IPS-18a (cell line): ENCODE results near the gene CLEC18A.

Source experiments
- H3K27ac ChIP-seq: one replicate; pipeline ENCODE4 v1.5.1; 2013; ENCODE audit warnings: low read length
- H3K27me3 ChIP-seq: one replicate; pipeline ENCODE4 v1.6.1; 2013; ENCODE audit warnings: mild to moderate bottlenecking, low read length; ENCODE audit not compliant: control insufficient read depth, insufficient read depth
- H3K36me3 ChIP-seq: one replicate; pipeline ENCODE4 v1.6.1; 2013; ENCODE audit warnings: low read depth, low read length; ENCODE audit not compliant: control insufficient read depth
- H3K4me1 ChIP-seq: one replicate; pipeline ENCODE4 v1.6.1; 2013; ENCODE audit warnings: low read depth, low read length; ENCODE audit not compliant: control insufficient read depth
- H3K4me3 ChIP-seq: one replicate; pipeline ENCODE4 v1.5.1; 2013; ENCODE audit warnings: low read length
- H3K9ac ChIP-seq: one replicate; pipeline ENCODE4 v1.6.1; 2013; ENCODE audit warnings: mild to moderate bottlenecking, low read length, moderate library complexity
- H3K9me3 ChIP-seq: one replicate; pipeline ENCODE4 v1.6.1; 2013; ENCODE audit warnings: low read depth, low read length; ENCODE audit not compliant: control insufficient read depth

Gene CLEC18A

DNA sequence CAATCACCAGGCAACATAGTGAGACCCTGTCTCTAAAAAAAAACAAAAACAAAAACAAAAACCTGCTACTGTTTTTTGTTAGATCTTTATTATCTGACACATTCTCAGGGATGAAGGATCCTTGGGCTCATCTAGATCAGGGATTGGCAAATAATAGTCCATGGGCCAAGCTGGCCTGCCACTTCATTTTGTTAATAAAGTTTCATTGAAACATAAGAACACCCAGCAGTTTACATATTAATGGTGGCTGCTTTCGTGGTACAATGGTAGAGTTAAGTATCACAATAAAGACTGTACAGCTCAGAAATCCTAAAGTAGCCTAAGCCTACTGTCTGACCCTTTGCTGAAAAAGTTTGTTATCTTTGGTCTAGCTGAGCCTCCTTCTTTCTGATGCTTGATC lies 32.9 kb upstream of the CLEC18A start:
- Histone ChIP-seq H3K9me3 (no peaks in the 10 kb centered on the region), H3K9ac (peak overlapping the region; percentile 4), H3K27ac (peak overlapping the region; percentile 27), H3K27me3 (no peaks in the 10 kb centered on the region), H3K4me1 (peaks cover 7% of the 10 kb centered on the region), H3K36me3 (no peaks in the 10 kb centered on the region), H3K4me3 (no peak overlapping the region)

DNA sequence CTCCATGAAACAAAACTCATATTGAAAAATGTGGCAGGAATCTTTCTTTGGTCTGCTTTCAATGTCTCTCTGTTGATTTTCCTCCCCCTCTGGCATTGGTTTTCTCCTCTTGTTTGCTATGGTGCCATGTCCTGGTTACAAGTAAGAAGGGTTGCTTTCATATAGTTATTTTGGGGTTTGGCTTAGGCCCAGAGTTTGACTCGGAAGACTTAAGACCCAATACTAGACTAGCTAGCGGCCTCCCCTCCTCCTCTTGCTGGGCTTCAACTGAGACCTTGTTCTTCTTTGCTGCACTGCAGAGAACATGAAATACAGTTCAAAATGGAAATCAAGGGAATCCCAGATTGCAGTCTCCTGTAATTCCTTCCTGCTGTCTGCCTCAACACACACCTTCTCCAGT lies 30.0 kb upstream of the CLEC18A start:
- H3K4me1 ChIP-seq = peaks cover 12% of the 10 kb centered on the region
- H3K27ac ChIP-seq = no peak overlapping the region

DNA sequence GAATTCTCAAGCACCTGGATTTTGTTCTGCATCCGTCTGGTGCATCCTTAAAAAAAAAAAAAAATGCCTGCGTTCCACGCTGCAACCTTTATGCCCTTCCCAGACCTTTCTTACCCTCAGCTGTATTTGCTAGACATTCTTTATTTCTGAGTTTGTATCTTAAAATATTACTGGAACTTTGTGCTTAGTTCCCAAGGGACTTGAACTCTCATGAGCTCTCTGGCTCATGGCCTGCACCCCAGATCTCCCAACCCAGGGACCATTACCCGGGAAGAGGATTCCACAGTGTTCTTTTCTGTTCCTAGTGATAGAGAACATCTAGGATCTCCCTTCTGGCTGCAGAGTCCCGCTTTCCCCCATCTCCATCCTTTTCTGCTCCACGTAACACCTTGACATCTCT lies 28.9 kb upstream of the CLEC18A start:
- H3K36me3 ChIP-seq = no peaks in the 10 kb centered on the region
- peaks cover 12% of the 10 kb centered on the region for H3K4me1 ChIP-seq
- no peaks in the 10 kb centered on the region for H3K27me3 ChIP-seq
- no peaks in the 10 kb centered on the region for H3K9me3 ChIP-seq
- H3K4me3 ChIP-seq = no peak overlapping the region
- no peak overlapping the region for H3K9ac ChIP-seq
- H3K27ac ChIP-seq = no peak overlapping the region

More for the DNA sequence above, 30.0 kb upstream of the CLEC18A start:
- Histone ChIP-seq H3K36me3 (no peaks in the 10 kb centered on the region), H3K4me3 (no peak overlapping the region), H3K27me3 (no peaks in the 10 kb centered on the region), H3K9me3 (no peaks in the 10 kb centered on the region), H3K9ac (no peak overlapping the region)

DNA sequence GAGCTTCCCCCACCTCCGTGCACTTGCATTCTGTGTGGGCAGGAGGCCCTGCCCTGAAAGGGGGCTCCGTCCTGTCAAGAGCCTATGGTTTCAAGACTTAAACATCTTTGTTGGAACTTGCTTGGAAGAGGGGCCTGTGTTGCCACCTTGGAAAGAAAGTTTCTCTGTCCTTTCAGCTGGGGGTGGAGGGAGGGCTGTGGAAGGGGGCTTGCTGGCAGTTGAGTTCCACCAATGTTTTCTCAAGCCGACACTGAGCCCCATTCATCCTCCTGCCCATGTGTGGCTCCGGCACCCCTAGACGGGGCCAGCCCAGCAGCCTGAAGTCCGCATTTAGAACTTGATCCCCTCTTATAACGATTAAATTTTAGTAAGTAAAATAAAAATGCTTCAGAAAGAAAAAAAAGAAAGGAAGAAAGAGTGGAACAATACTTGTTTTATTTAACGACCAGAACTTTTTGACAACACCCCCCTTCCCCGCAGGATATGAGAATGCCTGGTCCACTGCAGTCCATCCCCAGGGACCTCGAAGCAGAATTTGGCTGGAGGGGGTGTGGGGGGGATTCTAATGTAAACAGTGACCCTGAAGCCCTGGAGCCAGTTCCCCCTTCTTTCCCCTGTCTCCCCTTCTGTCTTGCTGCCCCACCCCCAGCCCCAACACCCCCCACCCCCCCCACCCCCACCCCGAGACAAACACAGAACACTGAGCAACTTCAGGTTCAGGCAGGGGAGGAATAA lies 26.9 kb upstream of the CLEC18A start:
- no peaks in the 10 kb centered on the region for H3K9me3 ChIP-seq
- H3K9ac ChIP-seq = no peak overlapping the region
- H3K27me3 ChIP-seq = no peaks in the 10 kb centered on the region
- no peak overlapping the region for H3K27ac ChIP-seq
- no peak overlapping the region for H3K4me3 ChIP-seq
- H3K4me1 ChIP-seq = peaks cover 5% of the 10 kb centered on the region
- H3K36me3 ChIP-seq = no peaks in the 10 kb centered on the region

DNA sequence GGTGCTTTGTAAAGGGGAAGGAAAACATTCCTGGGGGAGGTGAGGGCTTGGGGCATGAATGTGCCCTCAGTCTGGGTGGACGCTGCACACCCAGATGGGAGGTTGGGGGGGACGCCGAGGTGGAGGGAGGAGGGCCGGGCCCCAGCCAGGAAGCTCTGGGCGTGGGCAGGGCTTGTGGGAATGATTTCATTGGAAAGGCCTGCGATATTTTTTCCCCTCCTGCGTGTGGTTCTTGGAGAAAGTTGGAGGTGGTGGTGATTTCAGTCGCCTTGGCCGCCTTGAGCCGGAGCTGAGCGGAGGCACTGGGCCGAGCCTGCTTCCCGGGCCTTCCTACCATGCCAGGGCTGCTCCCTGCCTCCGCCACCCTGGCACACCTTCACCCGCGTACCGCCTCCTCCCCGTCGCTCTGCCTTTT lies 26.4 kb upstream of the CLEC18A start:
- Histone ChIP-seq H3K9me3 (no peaks in the 10 kb centered on the region), H3K36me3 (no peaks in the 10 kb centered on the region), H3K27me3 (no peaks in the 10 kb centered on the region), H3K9ac (no peak overlapping the region), H3K4me1 (peaks cover 5% of the 10 kb centered on the region), H3K27ac (no peak overlapping the region), H3K4me3 (no peak overlapping the region)

DNA sequence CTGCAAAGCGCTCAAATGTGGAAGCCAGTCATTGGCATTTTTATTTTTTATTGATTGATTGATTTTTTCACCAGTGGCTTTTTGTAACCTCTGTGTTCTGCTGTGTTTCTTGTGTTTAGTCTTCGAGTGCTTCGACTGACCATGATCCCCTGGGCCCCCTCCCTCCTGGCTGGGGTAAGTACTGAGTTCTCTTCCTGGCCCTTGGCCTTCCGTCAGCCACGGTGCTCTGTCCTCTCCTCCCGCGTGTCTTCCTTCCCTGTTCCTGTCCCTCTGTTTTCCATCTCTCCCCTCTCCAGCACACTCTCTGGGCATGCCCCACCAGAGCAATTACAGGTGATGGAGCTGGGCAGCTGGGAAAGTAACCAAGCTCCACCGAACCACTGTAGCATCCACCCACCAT lies 25.8 kb upstream of the CLEC18A start:
- Histone ChIP-seq H3K27me3 (no peaks in the 10 kb centered on the region), H3K36me3 (no peaks in the 10 kb centered on the region), H3K9me3 (no peaks in the 10 kb centered on the region), H3K4me3 (no peak overlapping the region), H3K27ac (no peak overlapping the region), H3K4me1 (peaks cover 5% of the 10 kb centered on the region), H3K9ac (no peak overlapping the region)

DNA sequence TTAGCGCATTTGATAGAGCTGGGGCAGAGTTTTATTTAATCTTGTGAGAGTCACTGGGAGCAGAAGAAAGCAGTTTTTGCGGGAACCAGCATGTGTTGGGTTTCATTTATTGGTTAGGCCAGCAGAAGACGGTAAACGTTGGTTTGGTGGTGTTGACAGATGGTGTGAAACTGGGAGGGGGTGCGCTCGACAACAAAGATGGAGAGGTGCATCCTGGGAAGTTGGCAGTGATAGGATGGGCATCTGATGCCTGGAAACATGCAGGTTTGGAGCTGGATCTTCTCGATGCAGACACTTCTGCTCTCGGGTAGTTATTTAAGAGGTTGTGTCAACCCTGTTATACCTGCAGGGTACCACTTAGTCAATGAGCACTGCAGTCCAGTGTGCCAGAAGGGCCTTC lies 24.9 kb upstream of the CLEC18A start:
- Histone ChIP-seq H3K27ac (no peak overlapping the region), H3K36me3 (no peaks in the 10 kb centered on the region), H3K9ac (no peak overlapping the region), H3K27me3 (no peaks in the 10 kb centered on the region), H3K4me1 (peaks cover 5% of the 10 kb centered on the region), H3K9me3 (no peaks in the 10 kb centered on the region), H3K4me3 (no peak overlapping the region)

DNA sequence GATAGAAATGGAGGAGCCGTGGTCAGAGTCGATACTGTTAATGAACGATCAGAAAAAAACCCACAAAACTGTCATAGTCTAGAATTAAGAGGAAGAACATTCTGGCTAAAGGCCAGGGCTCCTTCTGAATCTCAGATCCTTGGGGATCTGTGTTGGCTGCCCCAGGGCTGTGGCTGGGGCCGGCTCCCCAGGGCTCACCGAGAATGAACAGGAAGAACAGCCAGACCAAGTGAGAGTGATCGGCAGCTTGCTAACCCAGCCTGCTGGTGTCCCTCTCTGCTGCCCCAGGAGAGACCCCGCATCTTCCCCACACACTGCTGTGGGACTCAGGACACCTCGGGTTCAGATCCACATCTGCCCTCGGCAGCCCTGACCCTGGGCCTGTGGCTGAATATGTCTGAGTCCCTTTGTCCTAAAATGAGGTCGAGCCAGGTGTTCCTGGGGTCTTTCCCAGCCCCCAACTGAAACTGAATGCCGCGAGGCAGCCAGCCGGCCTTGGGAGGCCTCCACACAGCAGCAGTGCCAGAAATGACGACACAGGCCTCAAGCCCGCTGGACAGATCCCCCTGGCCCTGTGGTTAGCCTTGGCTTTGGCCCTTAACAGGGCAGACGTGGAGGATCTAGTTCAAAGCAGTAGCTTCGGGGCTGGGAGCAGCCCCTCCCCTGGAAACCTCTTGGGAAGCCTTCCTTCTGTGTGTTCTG lies 23.9 kb upstream of the CLEC18A start:
- Histone ChIP-seq H3K36me3 (no peaks in the 10 kb centered on the region), H3K9ac (no peak overlapping the region), H3K27me3 (no peaks in the 10 kb centered on the region), H3K27ac (no peak overlapping the region), H3K4me3 (no peak overlapping the region), H3K9me3 (no peaks in the 10 kb centered on the region), H3K4me1 (peaks cover 5% of the 10 kb centered on the region)

DNA sequence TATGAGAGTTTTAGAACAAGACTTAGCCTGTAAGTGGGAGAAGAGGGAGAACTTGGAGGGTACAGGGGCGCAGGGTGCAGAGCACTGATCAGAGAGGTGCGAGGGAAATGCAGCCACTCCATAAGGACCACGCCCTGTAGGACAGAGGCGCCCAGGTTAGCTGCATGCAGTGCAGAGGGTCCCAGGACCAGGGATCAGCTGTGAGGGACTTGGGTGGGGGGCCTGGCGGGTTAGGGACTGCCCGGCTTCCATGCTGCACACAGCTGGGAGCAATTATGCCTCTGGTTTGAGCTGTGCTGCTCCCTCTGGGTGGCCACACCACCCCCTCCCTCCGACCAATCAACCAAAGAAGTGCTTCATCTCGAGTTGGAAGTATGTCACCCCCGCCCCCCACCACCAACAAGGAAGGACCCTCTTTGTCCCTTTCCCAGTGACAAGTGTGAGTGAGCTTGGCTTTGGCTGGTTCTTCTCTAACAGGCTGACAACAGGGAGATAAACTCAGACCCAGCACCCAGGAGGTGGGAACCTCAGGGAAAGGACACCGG lies 22.2 kb upstream of the CLEC18A start:
- H3K4me3 ChIP-seq = no peak overlapping the region
- H3K27ac ChIP-seq = no peak overlapping the region
- H3K36me3 ChIP-seq = no peaks in the 10 kb centered on the region
- peaks cover 2% of the 10 kb centered on the region for H3K4me1 ChIP-seq
- no peaks in the 10 kb centered on the region for H3K27me3 ChIP-seq
- H3K9ac ChIP-seq = no peak overlapping the region
- no peaks in the 10 kb centered on the region for H3K9me3 ChIP-seq

DNA sequence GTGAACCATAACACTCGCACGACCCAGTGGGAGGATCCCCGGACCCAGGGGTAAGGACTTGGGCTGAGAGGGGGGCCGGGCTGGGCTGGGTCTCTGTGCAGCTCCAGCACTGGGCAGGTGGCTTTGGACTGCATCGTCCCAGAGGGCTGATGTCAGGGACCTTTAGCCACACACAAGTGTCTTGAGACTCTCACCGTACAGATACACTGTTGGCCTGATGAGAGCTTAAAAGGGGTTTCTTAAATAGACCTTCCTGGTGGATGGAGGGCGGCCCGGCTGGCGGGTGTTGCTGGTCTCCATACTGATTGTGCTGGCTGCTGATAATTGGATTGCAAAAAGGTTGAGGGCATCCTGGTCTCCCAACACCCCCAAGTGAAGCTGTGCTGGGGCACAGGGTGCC lies 21.7 kb upstream of the CLEC18A start:
- no peaks in the 10 kb centered on the region for H3K4me1 ChIP-seq
- H3K36me3 ChIP-seq = no peaks in the 10 kb centered on the region
- no peak overlapping the region for H3K27ac ChIP-seq
- no peak overlapping the region for H3K9ac ChIP-seq
- H3K27me3 ChIP-seq = no peaks in the 10 kb centered on the region
- H3K4me3 ChIP-seq = no peak overlapping the region
- H3K9me3 ChIP-seq = no peaks in the 10 kb centered on the region

DNA sequence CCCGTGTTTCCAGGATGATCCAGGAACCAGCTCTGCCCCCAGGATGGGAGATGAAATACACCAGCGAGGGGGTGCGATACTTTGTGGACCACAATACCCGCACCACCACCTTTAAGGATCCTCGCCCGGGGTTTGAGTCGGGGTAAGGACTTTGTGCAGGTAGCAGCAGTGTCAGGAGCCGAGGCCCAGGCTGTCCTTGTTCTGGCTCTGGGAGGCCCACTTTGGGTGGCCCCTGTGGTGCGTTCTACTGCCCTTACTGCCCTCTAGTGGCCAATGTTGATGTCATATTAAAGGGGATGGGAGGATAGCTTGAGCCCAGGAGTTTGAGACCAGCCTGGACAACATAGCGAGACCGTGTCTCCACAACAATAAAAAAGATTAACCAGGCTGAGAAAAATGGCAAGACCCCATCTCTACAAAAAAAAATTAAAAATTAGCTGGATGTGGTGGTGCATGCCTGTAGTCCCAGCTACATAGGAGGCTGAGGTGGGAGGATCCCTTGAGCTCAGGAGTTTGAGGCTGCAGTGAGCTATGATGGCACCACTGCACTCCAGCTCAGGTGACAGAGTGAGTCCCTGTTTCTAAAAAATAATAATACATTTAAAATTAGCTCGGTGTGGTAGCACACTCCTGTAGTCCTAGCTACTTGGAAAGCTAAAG lies 20.9 kb upstream of the CLEC18A start:
- no peak overlapping the region for H3K9ac ChIP-seq
- H3K9me3 ChIP-seq = no peaks in the 10 kb centered on the region
- H3K27me3 ChIP-seq = no peaks in the 10 kb centered on the region
- H3K27ac ChIP-seq = no peak overlapping the region
- no peaks in the 10 kb centered on the region for H3K36me3 ChIP-seq
- H3K4me1 ChIP-seq = no peaks in the 10 kb centered on the region
- H3K4me3 ChIP-seq = no peak overlapping the region
